ENCODE data around the gene EPAS1.

The EPAS1 gene

DNA sequence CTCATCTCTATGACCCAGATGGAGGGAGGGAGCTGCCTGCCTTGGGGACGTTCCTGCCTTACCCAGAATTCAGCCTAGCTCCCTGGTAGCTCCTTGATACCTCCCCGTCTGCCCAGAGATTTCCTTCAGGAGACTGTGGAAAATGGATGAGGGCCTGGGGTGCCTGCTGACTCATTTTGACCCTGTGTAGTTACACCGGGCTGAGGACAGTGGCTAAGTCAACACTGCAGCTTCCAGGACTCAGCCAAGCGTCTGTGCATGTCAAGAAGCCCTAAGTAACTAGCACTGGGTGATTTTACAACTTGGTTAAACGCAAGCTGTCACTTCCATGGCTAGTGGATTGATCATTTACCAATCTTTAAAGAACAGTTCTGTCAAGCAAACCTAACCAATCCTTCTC, 23.3 kb upstream of the EPAS1 start:
- no peak for DNase-seq

DNA sequence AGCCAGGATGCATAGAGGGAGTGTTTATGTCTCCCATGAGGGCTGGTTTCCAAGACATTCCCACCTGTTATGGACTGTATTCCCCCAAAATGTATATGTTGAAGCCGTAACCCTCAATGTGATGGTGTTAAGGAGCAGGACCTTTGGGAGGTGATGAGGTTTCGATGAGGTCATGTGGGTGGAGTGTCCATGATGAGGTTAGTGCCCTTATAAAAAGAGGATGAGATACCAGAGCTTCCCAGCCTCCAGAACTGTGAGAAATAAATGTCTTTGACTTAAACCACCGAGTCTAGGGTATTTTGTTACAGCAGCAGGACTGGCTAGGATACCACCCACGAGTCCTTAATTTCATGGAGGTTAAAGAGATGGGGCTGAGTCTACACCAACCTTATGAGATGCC, 22.6 kb upstream of the EPAS1 start:
- no peak for DNase-seq

DNA sequence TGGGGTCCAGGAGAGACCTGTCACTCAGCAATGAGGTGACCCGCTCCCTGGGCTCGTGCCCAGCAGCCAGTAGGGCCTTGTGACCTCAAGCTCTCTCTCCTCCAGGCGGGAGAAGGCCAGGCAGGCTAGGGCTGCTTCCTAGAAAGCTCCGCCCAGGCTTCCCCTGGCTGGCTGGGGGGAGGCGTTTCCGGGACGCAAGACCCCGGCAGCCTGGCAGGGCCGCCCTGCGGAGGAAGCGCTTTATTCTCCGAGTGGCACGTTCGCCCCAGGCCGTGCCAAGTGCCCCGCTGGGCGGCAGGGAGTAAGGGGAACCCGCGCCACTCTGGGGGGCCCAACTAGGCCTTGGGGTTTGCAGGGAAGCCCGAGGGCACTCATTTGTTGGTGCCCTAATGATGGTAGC, 21.2 kb upstream of the EPAS1 start:
- no peak for DNase-seq

DNA sequence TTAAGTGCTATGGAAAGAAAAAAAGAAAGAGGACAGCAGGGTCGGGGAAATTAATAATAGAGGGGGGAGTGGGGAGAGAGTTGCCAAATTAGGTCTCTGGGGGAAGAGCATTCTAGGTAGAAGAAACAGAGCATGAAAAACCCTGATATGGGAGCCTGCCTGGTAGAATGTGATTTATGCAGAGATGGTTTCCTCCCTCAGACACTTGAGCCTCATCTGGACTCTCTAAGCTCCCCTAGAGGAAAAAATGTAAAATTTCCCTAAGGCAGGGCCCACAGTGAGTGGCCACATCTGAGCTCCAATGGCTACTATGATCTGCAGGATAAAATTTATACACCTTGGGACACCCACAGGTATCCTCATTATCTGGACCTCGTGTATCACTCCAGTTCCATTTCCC, 20.6 kb upstream of the EPAS1 start:
- no peak for DNase-seq

DNA sequence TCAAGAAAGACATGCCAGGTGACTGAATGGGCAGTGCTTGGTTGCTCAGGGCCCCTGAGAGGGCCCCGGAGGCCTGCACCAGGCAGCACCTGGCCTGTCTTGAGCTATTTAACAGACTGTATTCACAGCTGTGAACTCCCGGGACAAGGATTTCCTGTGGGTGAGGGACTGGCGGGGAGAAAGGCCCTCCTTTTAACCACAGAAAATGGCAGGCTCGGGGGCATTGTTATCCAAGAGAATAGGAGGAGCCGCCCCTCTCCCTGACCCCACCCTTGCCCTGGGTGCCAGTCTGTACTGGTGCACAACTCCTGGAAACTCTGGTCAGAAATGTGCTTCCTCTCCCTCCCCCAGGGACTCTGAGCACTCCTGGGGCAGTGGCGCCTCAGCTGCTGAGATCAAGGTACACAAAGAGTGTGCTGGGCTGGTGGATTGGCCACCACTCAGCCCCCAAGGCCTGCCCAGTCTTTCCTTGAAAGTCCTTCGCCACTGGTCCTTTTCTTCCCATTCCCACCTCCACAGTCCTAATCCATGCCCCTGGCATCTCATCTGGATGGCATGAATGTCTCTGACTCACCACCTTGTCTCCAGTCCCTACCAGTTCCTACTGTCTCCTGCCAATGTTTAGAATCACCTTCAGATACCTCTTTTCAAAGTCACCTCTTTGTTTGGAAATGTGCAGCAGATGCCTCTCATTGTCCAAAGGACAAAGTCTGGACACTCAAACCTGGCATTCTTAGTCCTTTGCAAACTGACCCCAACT, 19.6 kb upstream of the EPAS1 start:
- no peak for DNase-seq

DNA sequence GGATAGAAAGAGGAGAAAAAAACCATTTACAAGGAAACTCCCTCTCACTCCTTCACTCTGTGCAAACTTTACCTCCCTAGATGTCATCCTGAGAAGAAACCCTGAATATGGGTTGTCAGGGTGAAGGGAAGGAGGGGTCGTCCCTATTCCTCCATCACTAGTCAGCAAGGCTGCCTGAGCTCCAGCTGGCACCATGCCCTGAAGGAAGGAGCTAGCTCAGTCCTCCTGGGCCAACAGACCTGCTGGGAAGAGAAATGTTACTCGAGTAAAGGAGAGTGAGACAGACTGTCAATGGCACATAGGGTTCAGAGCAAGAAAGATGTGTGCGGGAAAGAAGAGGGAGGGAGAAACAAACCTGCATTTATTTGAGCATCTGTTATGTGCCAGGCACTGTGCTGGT, 18.3 kb upstream of the EPAS1 start:
- DNase-seq: no peak

DNA sequence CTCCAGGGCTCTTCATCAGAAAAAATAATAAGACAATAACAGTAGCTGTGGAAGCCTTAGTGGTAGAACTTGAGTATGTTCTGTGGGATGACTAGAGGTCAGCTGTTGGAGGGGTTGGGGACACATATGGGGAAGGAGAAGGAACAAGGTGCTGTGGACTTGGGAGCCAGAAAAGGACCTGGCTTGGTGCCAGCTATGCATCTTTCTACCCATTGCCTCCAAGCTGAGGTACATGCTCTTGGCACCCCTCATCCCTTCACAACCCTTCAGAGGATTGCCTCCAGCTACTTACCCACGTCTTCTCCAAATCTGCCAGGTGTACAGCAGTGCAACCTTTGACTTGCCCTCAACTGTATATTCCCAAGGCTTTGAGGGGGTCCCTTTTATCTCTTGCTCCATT, 15.3 kb upstream of the EPAS1 start:
- DNase-seq: no peak

DNA sequence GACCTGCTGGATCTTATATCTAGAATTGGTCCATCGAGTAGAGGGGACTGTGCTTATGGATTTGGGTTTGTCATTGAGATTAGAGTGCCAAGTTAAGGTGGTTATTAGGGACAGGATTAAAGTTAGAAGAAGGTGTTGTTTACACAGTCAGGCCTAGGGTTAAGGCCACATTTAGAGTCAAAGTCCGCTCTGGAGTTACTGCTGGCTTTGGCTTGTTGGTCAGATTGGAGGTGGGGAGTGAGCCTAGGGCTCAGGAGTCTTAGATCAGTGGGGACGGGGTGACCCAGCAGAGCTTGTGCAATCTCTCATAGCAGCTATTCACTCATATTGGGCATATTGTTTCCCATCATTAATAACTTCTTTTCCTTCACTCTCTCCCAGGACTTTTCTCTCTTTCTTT, 13.5 kb upstream of the EPAS1 start:
- DNase-seq: no peak

DNA sequence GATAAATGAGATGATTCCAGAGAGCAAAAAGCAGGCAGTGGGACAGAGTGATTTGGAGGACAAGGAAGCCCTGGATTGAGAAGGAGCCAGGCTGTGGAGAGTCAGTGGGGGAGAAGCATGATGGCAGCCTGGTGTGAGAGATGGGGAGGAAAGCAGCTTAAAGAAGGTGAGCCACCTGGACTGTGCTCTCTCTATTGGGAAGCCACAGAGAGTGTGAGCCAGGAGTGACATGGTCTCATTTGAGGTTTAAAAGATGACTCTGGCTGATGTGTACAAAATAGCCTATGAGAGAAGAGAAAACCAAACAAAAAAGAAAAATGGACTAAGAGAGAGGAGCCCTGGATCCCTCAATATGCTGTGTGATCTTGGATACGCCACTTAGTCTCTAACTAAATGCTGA, 12.9 kb upstream of the EPAS1 start:
- no peak for DNase-seq

DNA sequence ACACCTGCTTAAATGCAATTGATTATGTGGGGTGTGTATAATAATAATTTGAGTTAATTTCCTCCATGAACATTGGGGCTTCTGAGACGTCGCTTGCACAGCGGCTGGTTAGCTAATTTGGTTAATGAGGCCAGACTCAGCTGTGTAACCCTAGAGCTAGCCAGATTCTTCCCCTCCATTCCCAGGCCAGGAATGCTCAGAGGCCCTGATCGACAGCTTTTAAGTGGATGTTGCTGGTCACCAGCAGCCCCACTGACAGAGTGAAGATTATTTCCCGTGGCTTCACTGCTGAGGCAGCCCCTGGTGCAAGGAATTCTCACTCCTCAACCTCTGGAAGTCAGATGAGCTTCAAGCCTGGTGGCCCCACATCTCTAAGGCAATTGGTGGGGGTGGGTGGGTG, 12.4 kb upstream of the EPAS1 start:
- no peak for DNase-seq

DNA sequence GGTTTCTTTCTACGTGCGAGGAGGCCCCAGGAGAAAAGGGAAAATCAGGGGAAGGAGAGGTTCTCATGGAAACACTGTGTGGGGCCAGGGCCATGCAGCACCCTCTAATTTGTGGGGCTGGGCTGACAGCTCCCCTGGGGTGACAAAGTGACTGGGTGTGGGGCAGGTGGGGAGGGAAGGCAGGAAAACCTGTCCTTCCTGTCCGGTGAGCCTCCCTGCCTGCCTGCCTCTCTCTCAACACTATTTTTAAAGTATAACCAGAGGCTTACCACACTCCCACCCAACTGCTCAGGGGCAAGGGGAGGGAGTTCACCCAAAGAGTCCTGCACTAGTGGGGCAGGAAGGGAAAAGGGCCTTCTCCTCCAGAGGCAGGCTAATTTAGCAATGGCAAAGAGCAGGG, 10.5 kb upstream of the EPAS1 start:
- DNase-seq: no peak

DNA sequence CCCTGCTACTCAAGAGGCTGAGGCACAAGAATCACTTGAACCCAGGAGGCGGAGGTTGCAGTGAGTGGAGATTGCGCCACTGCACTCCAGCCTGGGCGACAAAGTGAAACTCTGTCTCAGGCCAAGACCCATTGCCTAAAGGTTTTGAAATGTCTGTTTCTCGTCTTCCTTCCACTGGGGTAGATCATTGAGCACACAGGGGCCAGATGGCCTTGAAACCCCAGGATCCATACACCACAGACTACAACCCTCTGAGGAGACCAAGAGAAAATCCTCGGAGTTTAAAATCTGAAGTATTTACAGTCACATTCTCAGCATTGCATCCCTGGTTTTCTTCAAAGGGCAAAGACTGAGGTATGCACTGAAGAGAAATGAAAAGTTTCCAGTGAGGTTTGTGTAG, 7.1 kb upstream of the EPAS1 start:
- DNase-seq: no peak

DNA sequence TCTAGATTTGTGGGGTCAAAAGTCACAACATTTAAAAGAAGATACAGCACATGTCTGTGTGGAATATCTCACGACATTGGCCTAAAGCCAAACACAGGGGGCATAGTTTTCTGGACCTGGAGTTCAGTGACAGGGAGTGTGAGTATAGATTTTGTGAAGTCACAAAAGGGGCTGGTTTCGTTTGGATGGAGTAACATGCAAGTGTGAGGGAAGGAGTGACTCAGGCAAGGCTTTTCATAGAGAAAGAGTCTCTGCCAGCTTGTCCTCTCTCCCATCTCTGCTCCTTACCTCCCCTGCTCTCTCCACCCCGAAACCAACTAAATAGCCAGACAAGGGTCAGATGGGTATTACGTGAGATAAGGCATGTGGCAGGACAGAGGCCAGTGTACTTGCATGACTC, 3.7 kb upstream of the EPAS1 start:
- no peak for DNase-seq

DNA sequence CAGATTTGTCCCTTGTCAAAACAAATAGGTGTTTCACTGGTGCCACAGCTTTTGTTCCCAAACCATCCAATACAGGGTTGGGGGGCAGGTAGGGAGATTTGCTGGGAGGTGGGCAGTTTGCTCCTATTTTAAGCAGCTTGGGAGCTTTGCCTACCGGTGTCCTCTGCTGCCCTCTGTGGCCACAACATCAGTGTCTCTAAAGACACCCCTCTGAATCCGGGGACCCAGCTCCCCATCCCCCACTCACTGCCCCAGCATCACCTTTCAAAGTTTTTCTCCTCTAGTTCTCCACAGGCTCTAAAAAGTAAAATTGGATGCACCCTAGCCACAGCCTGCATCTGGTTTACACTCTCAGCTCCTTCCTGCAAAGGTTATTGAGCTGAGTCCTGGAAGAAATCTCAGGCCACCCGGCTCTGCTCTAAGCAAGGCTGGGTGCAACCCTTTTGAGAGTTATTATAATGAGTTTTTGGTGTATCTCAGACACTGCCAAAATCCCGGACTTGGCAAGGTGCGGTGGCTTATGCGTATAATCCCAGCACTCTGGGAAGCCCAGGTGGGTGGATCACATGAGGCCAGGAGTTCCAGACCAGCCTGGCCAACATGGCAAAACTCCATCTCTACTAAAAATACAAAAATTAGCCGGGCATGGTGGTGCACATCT, 2.9 kb upstream of the EPAS1 start:
- peak in 1 of 2 experiments; percentile 37 for DNase-seq

DNA sequence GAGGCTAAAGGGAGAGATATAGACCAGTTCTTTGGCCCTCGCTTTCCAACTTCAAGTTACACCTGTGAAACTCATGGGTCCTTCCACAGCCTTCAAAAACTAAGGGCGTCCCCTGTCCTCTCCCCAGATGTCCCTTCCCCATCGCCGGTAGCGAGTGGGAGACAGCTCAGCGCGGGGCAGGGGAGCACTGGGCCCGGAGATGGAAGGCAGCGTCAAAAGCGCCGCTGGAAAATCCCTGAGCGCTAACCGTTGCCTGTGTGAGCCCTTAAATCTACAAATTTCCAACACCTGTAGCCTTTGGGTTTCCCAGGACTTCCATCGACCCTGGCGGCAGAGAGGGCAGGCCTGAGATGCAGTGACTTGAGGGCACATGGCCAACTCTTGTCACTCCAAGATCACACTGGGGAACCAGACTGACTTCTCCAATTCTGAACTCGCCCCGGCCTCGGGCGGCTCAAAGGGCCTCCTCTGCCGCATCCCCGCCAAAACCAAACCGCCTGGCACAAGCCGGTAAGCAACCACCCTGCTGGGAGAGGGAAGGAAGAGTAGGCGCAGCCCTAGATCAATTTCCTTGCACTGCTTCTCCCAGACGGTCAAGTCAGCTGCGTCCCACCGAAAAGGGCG, 879 bp upstream of the EPAS1 start:
- peak in 1 of 2 experiments; percentile 51 for DNase-seq

DNA sequence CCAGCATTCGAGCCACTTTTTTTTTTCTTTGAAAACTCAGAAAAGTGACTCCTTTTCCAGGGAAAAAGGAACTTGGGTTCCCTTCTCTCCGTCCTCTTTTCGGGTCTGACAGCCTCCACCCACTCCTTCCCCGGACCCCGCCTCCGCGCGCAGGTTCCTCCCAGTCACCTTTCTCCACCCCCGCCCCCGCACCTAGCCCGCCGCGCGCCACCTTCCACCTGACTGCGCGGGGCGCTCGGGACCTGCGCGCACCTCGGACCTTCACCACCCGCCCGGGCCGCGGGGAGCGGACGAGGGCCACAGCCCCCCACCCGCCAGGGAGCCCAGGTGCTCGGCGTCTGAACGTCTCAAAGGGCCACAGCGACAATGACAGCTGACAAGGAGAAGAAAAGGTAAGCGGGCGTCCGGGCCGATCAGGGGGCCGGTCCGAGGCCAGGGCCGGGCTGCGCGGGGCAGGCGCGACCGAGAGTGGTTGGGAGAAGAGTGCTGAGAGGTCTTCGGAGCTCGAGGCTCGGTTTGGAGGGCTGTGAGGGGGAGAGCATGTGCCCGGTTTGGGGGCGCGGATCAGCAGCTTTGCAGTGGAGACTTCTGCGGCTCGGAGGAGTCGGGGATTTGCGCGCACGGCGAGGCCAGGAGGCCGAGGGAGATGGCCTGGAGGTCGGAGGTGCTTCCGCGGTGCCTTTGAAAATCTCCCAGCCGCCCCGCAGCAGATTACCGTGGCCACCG, 502 bp downstream of the EPAS1 start:
- peak in 1 of 2 experiments; percentile 25 for DNase-seq

DNA sequence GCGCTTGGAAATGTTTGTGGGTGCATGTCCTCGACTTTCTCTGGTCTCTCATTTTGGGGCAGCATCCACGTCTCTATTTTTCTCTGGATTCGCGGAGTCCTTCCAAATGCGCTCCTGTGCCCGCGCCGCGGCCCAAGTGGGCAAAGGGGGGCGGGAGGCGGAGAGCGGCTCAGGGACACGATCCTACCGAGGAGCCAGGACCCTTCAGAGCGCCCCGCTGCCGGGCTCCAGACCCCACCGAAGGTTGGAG, 990 bp downstream of the EPAS1 start:
- peak in 1 of 2 experiments; percentile 54 for DNase-seq

DNA sequence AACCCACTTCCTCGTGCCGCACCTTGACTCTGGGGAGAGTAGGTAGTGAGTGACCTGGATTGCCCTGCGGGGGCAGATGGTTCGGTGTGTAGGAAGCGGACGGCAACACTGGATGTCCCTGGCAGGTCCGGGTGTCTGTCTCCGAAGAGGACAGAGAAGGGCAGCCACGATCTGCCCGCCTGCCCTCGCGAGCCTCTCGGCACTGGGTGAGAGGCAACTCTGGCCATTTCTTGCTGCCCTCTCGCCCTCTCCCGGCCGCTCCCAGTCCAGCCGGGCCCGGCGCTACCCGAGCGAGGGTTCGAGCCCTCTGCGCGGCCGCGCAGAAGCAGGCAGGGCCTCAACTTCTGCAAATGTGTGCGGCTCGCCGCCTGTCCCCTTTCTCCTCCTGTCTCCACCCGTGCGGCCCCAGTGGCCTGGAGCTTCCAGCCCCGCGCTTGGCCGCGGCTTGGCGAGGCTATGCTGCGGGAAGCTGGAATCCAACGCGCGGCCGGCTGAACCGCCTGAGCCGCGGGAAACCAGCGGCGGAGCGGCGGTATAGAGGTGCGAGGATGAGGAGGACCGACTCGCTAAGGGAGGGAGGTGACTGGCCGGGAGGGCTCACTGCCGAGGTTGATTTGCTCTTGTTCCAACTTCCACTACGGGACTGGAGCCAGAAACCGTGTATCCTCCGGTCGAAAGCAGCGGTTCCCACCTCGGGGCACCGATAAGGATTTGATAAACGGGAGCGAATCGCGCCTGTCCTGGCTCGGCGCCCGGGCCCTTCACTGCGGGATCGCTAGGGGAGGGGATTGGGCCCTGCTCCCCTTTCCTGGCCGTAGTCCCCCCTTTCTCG, 1.5 kb downstream of the EPAS1 start:
- DNase-seq: peak in 1 of 2 experiments; percentile 54

DNA sequence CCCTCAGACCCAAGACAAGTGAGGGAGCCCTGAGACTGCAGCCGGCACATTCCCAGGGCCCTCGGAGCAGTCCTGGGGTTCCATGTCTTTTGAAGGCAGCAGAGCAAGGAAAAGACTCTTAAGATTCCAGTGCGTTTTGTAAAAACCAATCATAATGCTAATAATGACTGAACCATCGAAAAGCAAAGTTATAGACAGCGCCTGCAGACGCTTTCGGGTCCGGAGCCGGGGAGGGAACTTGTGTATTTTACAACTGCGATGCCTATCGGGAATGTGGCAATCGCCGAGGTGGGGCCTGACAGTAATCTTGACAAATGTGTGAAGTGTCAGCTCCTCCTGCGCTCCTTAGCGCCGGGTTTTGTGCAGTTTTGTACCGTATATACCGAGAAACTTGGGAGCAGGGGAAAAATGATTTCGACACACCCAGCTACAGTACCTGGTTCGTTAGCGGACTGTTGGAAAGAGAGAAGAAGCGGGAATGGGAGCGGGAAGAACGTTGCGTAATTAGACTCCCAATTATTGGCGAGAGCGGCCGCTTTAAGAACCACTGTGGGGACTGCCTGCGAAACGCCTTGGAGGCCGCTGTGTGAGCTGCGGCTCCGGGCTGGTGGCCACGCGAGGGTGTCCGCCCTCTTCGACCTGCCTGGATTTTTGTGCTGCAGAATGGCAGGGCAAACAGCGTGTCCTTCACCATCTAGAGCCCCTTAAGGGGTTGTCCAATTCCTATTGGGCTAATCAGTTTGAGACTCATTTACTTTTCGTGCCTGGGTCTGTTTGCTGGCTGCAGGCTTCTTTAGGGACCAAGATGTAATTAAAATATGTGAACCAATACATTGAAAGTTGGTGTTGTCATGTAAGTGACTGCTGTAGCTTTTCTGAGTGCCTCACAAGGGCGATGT, 2.4 kb downstream of the EPAS1 start:
- DNase-seq: peak; percentile 46 to 74

DNA sequence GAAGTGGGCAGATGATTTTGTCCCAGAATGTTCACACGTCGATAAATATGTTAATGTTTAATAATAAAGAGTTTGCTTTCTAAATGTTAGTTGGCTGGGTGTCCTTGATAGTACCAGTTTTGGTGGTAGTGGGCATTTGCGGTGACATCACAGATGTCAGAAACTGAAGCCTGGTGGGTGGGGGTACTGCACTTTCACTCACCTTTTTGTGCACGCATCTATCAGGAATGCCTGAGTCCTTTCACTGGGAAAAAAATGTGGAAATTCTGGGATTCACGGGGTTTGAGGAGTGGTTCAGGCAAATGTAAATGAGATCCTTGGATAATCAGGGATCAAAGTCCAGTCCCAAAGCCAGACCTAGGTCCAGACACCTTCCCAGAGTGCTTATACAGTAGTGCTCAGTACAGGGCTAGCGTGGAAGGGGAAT, 3.2 kb downstream of the EPAS1 start:
- DNase-seq: no peak

DNA sequence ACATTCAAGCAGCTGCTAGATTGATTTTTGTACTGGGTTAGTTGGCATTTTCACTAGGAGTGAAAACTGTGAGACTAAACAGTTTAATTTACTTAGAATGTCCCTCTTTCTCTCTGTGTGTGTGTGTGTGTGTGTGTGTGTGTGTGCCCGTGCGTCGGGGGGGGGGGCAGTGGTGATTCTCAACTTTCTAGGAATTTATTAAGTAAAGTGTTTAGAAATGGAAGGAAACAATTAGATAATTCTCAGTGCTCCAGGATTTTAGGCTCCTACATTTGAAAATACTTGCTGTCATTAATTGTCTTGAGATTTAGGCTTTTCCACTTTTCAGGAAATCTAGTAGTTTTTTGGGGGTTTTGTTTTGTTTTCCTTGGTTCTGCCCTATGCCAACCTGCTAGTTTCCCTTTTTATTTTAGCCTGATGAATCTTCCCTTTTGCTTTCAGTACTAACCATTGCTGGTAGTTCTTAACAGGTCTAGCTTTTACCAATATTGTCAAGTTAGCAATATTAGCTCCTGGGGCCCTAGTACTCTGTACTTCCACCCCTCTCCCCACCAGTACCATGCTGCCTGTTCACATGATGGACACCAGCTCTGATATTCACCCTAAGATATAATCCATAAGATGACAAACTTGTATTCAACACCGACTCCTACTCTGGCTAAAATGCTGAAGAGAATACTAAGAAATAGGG, 4.9 kb downstream of the EPAS1 start:
- no peak for DNase-seq
